ENCODE results near the gene RNU5D-1.
"Not testable (repeated sequence)": the region's sequence is repeated elsewhere in the genome, so short reads cannot be mapped to it uniquely, and the experiment has no call there.

The RNU5D-1 gene

GRCh38 chr1:44730741-44731512, at the start of gene RNU5D-1:
Gene RNU5D-1 (minus strand): TSS chr1:44731170.
- peak; percentile 94 for DNase-seq (ENCODE audit: low read depth)

- DNase-seq (ENCODE audit: low read depth) = no peak
Observed at GRCh38 chr1:44780583-44781121, 49.7 kb upstream of the RNU5D-1 start.

- DNase-seq (ENCODE audit: low read depth) = no peak
Observed at GRCh38 chr1:44778705-44779576, 48.0 kb upstream of the RNU5D-1 start.

- DNase-seq (ENCODE audit: low read depth) = no peak
Observed at GRCh38 chr1:44777969-44778635, 47.1 kb upstream of the RNU5D-1 start.

DNA sequence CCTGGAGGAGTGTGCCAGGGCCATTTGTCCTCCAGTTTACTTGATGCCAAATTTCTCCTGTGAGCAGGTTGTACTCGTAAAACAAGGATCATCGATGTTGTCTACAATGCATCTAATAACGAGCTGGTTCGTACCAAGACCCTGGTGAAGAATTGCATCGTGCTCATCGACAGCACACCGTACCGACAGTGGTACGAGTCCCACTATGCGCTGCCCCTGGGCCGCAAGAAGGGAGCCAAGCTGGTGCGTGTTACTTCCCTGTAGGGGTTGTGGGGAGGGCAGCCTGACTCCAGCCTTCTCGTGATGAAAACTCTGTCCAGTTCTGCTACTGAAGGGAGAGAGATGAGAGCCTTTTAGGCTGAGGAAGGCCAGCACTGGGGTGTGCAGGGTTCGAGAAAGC, 46.6 kb upstream of the RNU5D-1 start:
- no peak for DNase-seq (ENCODE audit: low read depth)

DNA sequence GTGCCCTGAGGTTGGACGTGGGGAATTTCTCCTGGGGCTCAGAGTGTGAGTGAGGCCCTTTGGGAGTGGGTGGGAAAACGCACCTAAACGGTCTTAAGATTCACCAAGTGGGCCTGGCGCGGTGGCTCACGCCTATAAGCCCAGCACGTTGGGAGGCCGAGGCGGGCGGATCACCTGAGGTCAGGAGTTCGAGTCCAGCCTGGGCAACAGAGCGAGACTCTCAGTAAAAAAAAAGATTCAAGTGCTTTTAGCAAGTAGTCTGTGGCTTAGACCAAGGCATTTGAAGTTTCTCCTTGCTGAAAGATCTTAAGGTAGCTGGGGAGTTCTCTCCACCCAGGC, 45.7 kb upstream of the RNU5D-1 start:
- DNase-seq (ENCODE audit: low read depth) = no peak

GRCh38 chr1:44775930-44776729, 45.2 kb upstream of the RNU5D-1 start:
- no peak for DNase-seq (ENCODE audit: low read depth)

DNA sequence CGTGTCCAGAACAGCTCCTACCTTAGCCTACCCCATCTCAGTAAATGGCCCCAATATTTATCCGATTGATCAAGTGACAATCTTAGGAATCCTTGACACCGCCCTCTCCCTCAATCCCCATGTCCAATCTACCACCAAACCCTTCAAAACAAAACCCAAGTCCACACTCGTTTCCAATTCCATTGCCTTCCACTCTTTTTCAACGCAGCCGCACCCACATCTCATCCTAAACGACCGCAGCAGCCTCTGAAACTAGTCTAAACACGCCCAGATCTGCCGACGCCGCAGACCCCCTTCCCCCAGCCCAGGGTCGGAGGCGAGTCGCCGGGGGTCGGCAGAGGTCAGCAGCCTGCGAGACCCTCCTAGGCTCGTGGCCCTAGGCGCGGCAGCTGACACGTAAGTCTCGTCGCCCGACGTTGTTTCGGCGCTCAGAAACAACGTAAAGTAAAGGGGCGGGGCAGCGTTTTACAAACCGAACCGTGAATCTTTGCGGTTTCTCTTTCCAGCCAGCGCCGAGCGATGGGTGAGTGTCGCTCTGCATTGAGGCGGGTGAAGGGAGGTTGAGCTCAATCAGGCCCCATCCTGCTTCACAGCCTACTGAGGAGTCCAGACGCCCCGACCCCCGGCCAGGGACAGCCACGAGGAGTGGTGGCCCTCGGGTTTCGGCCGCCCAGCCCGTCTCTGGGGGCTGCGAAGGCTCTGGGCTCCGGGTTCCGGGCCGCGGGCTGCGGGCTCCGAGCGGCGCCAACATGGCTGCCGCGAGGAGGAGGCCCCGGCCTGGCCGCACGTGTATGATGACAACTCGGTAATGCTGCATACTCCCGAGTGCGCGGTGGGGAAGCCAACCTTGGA, 44.3 kb upstream of the RNU5D-1 start, which contains the start of gene RPS8:
Gene RPS8 (plus strand): TSS at position 463 of the 852 bp plus-strand sequence. CDS start 57 bp downstream, at position 520.
- DNase-seq (ENCODE audit: low read depth) = peak; percentile 92

- DNase-seq (ENCODE audit: low read depth) = not testable (repeated sequence)
Observed at GRCh38 chr1:44766421-44766820, 35.5 kb upstream of the RNU5D-1 start.

GRCh38 chr1:44760876-44761275, 29.9 kb upstream of the RNU5D-1 start:
- no peak for DNase-seq (ENCODE audit: low read depth)

GRCh38 chr1:44759077-44759476, 28.1 kb upstream of the RNU5D-1 start:
- no peak for DNase-seq (ENCODE audit: low read depth)

GRCh38 chr1:44757420-44757819, 26.4 kb upstream of the RNU5D-1 start:
- DNase-seq (ENCODE audit: low read depth) = no peak

GRCh38 chr1:44747878-44748277, 16.9 kb upstream of the RNU5D-1 start:
- no peak for DNase-seq (ENCODE audit: low read depth)

GRCh38 chr1:44743211-44743610, 12.2 kb upstream of the RNU5D-1 start:
- no peak for DNase-seq (ENCODE audit: low read depth)

DNA sequence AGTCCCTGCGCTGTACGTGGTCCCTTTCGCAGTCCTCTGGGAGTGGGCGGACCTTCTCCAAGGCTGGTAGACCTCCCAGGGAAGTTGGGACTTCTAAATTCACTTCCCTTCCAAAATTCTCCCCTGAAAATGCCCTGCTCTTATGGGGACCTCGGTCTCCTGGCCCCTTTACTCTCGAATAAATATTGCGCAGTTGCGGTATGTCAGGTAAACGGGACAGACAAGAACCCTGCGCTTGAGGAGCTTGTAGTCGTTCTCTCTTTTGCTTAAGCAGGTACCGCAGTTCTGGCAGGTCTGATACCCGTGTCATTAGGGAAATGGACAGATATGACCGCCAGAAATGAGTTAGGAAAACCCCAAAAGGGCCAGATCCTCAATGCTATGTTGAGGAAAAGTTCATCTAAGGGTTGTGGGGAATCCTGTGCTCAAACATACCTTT, 9.2 kb upstream of the RNU5D-1 start:
- no peak for DNase-seq (ENCODE audit: low read depth)

DNA sequence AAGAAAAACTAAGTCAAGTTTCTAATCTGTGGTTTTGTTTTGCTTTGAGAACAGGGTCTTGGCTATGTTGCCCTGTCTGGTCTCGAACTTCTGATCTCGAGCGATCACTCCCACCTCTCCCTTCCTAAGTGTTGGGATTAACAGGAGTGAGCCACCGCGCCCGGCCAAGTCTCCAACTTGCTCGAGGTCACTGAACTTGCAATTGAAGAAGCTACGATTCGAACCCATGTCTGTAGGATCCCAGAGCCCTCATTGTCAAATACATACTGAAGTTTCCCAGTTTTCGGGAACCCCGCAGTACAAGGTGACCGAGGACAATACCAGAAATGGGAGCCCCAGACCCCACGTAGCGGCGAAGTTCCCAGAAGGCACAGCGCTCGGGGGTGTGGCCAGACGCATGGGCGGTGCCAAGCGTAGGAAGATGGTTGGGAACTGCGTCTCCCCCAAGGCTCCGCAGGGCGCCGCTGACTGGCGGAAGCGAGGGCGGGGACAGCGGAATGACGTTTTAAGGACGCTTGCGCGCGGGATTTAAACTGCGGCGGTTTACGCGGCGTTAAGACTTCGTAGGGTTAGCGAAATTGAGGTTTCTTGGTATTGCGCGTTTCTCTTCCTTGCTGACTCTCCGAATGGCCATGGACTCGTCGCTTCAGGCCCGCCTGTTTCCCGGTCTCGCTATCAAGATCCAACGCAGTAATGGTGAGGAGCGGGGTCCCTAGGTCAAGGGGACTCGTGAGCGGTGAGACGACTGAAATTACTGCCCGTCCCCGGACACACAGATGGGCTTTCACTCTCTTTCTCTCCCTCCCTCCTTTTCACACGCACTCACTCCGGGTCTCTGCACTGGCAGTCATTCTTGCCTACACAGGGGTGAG, 8.6 kb upstream of the RNU5D-1 start, which contains the start of gene KIF2C:
Gene KIF2C (plus strand): TSS at position 531 of the 872 bp plus-strand sequence. CDS start 96 bp downstream, at position 627.
- peak; percentile 98 for DNase-seq (ENCODE audit: low read depth)

DNA sequence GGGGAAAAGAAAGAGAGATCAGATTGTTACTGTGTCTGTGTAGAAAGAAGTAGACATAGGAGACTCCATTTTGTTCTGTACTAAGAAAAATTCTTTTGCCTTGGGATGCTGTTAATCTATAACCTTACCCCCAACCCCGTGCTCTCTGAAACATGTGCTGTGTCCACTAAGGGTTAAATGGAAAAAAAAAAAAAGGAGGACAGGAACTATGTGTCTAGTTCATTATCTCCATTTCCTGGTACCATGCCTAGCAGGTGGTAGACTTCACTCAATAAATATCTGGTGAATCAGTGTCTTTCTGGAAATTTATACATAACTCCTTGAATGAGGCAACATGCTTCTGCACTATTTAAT, 8.0 kb upstream of the RNU5D-1 start:
- not testable (repeated sequence) for DNase-seq (ENCODE audit: low read depth)

GRCh38 chr1:44735992-44736391, 5.0 kb upstream of the RNU5D-1 start:
- DNase-seq (ENCODE audit: low read depth) = no peak

GRCh38 chr1:44733784-44734183, 2.8 kb upstream of the RNU5D-1 start:
- no peak for DNase-seq (ENCODE audit: low read depth)

All from fibroblast of gingiva (primary cell).